Brain microvascular endothelial cell (primary cell): ENCODE measurements around the gene B3GNT9.
A peak's percentile ranks its signal among the peaks of the same experiment; 100 is the strongest.

Experiments used
- DNase-seq: peaks from one replicate; pipeline ENCODE4 v3.0.0-alpha.2; 2020
- H3K27ac ChIP-seq: fragments of 250-450 bp; sonication (Bioruptor Pico); 2 replicates; pipeline ENCODE4 v1.5.1; 2020; ENCODE audit warnings: mild to moderate bottlenecking, moderate library complexity
- H3K27me3 ChIP-seq: fragments of 250-450 bp; sonication (Bioruptor Pico); replicated peaks from 2 replicates; pipeline ENCODE4 v1.5.1; 2020; ENCODE audit warnings: mild to moderate bottlenecking
- H3K36me3 ChIP-seq: fragments of 250-450 bp; sonication (Bioruptor Pico); replicated peaks from 2 replicates; pipeline ENCODE4 v1.5.1; 2020; ENCODE audit warnings: mild to moderate bottlenecking
- H3K4me3 ChIP-seq: 2 replicates; pipeline ENCODE4 v1.5.1; 2011; ENCODE audit warnings: low read depth, mild to moderate bottlenecking, control low read depth, low read length, moderate library complexity
- CTCF ChIP-seq: IDR thresholded peaks from 2 replicates; pipeline ENCODE4 v1.5.1; 2011; ENCODE audit warnings: low read depth, mild to moderate bottlenecking, moderate library complexity, low read length, control low read depth, inconsistent platforms; ENCODE audit errors: missing control alignments
- in situ Hi-C: cut with HindIII; loops from 2 replicates; pipeline ENCODE4 v1.10.0; 2017; ENCODE audit warnings: low sequenced_read_pairs, low pct_ligation_motif_present

The B3GNT9 gene

GRCh38 chr16:67148221-67148620, 2.6 kb downstream of the B3GNT9 start:
- in situ Hi-C loops = no loop called here
- TF ChIP-seq CTCF = no peak
- Histone ChIP-seq H3K27ac (no peak overlapping the region), H3K27me3 (no peaks in the 10 kb centered on the region), H3K4me3 (no peak overlapping the region), H3K36me3 (peaks cover 31% of the 10 kb centered on the region)
- no peak for DNase-seq

GRCh38 chr16:67147437-67148140, 3.2 kb downstream of the B3GNT9 start:
- DNase-seq = no peak
- Histone ChIP-seq H3K4me3 (no peak overlapping the region), H3K36me3 (peaks cover 37% of the 10 kb centered on the region), H3K27ac (no peak overlapping the region), H3K27me3 (no peaks in the 10 kb centered on the region)
- in situ Hi-C loops = no loop called here
- TF ChIP-seq CTCF = no peak

- no peak overlapping the region for H3K27ac ChIP-seq
- peaks cover 44% of the 10 kb centered on the region for H3K36me3 ChIP-seq
- in situ Hi-C loops = no loop called here
- TF ChIP-seq CTCF = peak; percentile 26
- no peak for DNase-seq
- H3K4me3 ChIP-seq = no peak overlapping the region
- no peaks in the 10 kb centered on the region for H3K27me3 ChIP-seq
These were observed 4.1 kb downstream of the B3GNT9 start for GRCh38 chr16:67146523-67147357.

- no peak for TF ChIP-seq CTCF
- peaks cover 51% of the 10 kb centered on the region for H3K36me3 ChIP-seq
- in situ Hi-C loops = no loop called here
- H3K4me3 ChIP-seq = no peak overlapping the region
- H3K27me3 ChIP-seq = no peaks in the 10 kb centered on the region
- DNase-seq = no peak
- no peak overlapping the region for H3K27ac ChIP-seq
These were observed 5.1 kb downstream of the B3GNT9 start for GRCh38 chr16:67145746-67146145.

GRCh38 chr16:67144943-67145342, 5.9 kb downstream of the B3GNT9 start:
- in situ Hi-C loops = no loop called here
- TF ChIP-seq CTCF = no peak
- Histone ChIP-seq H3K27ac (no peak overlapping the region), H3K36me3 (peaks cover 57% of the 10 kb centered on the region), H3K27me3 (no peaks in the 10 kb centered on the region), H3K4me3 (no peak overlapping the region)
- no peak for DNase-seq
